ENCODE data around the gene MRNIP. TPM values are rescaled to one million over a fixed set of nuclear protein-coding genes. Genes with fewer than 3 reads are reported as not detected.
A peak's percentile ranks its signal among the peaks of the same experiment; 100 is the strongest.

MRNIP gene
- total and polyA plus RNA-seq, 2 of the 8 experiments (the other 6 are each of a cell fraction or from before 2014, with no cell fraction given) = 29.6 TPM

DNA sequence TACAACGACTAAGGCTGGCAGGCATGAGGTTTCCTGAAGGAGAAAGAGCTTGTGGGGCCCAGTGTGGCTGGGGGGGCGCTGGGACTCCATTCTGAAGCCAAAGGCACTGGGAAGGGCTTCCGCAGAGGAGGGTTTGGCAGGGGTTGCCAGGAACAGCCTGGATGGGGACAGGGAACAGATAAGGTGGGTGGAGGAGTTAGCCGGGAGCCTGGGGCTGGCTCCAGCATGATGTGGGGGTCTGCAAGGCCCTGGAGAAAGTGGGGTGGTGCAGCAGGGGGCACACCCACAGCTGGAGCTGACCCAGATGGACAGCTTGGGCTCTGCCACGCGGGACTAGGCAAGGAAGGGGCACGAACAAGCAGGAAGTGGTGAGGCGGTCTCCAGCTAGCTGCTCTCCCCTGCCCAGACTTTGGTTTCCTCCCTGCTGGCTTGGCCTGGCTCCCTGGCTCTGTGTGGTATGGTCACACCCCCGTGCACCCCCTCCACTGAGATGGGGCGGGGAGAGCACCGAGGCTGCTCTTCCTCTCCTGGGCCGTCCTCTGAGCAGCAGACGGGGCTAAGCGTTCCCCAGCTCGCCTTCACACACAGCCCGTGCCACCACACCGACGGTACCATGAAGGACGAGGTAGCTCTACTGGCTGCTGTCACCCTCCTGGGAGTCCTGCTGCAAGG is 65.0 kb downstream of the MRNIP start, which contains the start of gene LTC4S:
LTC4S (plus strand) TSS at position 519 of the 672 bp plus-strand sequence; CDS start at position 614, 95 bp downstream.
- H3K79me2 ChIP-seq (ENCODE audit: control insufficient read depth in 1 of 2, insufficient read depth in 2 of 2, low read length in 2 of 2) = no peaks in the 10 kb centered on the region
- H3K79me1 ChIP-seq (ENCODE audit: low read depth, low read length) = no peaks in the 10 kb centered on the region
- H3K27me3 ChIP-seq (replicated peaks in 1 of 4; ENCODE audit: control insufficient read depth in 3 of 4, extremely low read depth in 1 of 4, insufficient read depth in 3 of 4, low read length in 3 of 4) = peaks cover 0 to 2% (median 0%) of the 10 kb centered on the region in 4 experiments; a peak in 1 of 7 replicates
- no peak for TF ChIP-seq CHD1 (IDR thresholded peaks at IDR 0.05; ENCODE audit: low read depth, low read length)
- 0 out of 3 replicates have a peak, but pooled peaks of 1 of the 2 experiments have one; percentile 24 for TF ChIP-seq POLR2A (IDR thresholded peaks at IDR 0.05; ENCODE audit: control extremely low read depth in 1 of 2, low read depth in 2 of 2, low read length in 2 of 2)
- peak within 1 kb of the TSS; percentile 19; the same call in 1 of the 2 replicates for H3K18ac ChIP-seq (ENCODE audit: extremely low read depth, low read length)
- no peaks in the 10 kb centered on the region for H3K9me3 ChIP-seq (ENCODE audit: insufficient read depth in 2 of 2, low read depth in 1 of 2, low read length in 1 of 2)
- peak within 1 kb of the TSS; percentile 11 for H4K8ac ChIP-seq (ENCODE audit: extremely low read depth, insufficient read depth, low read length)
- H3K4me1 ChIP-seq (replicated peaks in 1 of 4; ENCODE audit: control insufficient read depth in 3 of 4, insufficient read depth in 4 of 4, low read length in 3 of 4) = peaks cover 0 to 13% (median 9%) of the 10 kb centered on the region in 4 experiments; a peak in 5 of 7 replicates
- CTCF ChIA-PET (ENCODE audit: partially characterized antibody) = interaction anchor here (1.0 to 3.3 kb wide), 6 partner anchors 16 to 58 kb away, joined by 3 to 23 read pairs (median 6); no protein-coding TSS in a partner anchor
- H3K23ac ChIP-seq (ENCODE audit: insufficient read length) = no peak within 1 kb of the TSS
- H3K56ac ChIP-seq (replicated peaks; ENCODE audit: insufficient read length, low read depth, low read length) = no peak within 1 kb of the TSS
- WGBS, 2 experiments (ENCODE audit: extremely low coverage in 1 of 2, insufficient coverage in 1 of 2, insufficient read length in 1 of 2, insufficient replicate concordance in 2 of 2, low coverage in 1 of 2, low lambda C conversion rate in 2 of 2, missing lambda C conversion rate in 1 of 2) = 85% methylated on average over 18 of the region's 19 CpGs; no CpG with 5 or more reads in 1 of the 2 experiments
- H3K9ac ChIP-seq (replicated peaks in 1 of 4; ENCODE audit: extremely low read depth in 1 of 4, low read depth in 3 of 4, low read length in 3 of 4) = no peak within 1 kb of the TSS
- peak within 1 kb of the TSS; percentile 46; the same call in 1 of the 2 replicates for H2BK5ac ChIP-seq (ENCODE audit: low read depth, low read length)
- H3K27ac ChIP-seq (ENCODE audit: low read depth, low read length) = no peak within 1 kb of the TSS
- H2AK5ac ChIP-seq (ENCODE audit: low read depth, low read length) = peak within 1 kb of the TSS; percentile 28; the same call in 1 of the 2 replicates
- H4K5ac ChIP-seq (ENCODE audit: insufficient read length, low read depth, low read length) = no peak within 1 kb of the TSS
- FAIRE-seq (no peak), DNase-seq (ENCODE audit: low read depth in 1 of 2, low spot score in 2 of 2) (no peak)
- no peak within 1 kb of the TSS for H3K14ac ChIP-seq (ENCODE audit: insufficient read length)
- peak within 1 kb of the TSS; percentile 55; the same call in 1 of the 2 replicates for H2BK12ac ChIP-seq (ENCODE audit: low read depth, low read length)
- peaks cover 7% of the 10 kb centered on the region for H3K23me2 ChIP-seq (ENCODE audit: low read depth, low read length)
- peak within 1 kb of the TSS in 1 of 4 experiments; percentile 88; a peak in 1 of 8 replicates for H3K4me3 ChIP-seq (ENCODE audit: extremely low read depth in 1 of 4, insufficient read depth in 2 of 4, low read depth in 3 of 4, low read length in 4 of 4)
- H2BK20ac ChIP-seq (ENCODE audit: low read length) = peak within 1 kb of the TSS; percentile 32; the same call in 1 of the 2 replicates
- no peak within 1 kb of the TSS for H2AFZ ChIP-seq (ENCODE audit: low read length)
- H3K4ac ChIP-seq (replicated peaks; ENCODE audit: insufficient read length, low read depth, low read length) = peak within 1 kb of the TSS; percentile 61
- H3K36me3 ChIP-seq (ENCODE audit: control insufficient read depth in 2 of 4, insufficient read depth in 4 of 4, low read length in 3 of 4) = peaks cover 6 to 13% (median 13%) of the 10 kb centered on the region in 4 experiments; a peak in 7 of 8 replicates
- H4K20me1 ChIP-seq (replicated peaks in 1 of 2; ENCODE audit: control insufficient read depth in 1 of 2, insufficient read depth in 2 of 2, low read length in 2 of 2) = peaks cover 4 to 9% of the 10 kb centered on the region in 2 experiments
- peak within 1 kb of the TSS in 1 of 2 experiments; percentile 60; a peak in 2 of 4 replicates for H3K4me2 ChIP-seq (ENCODE audit: insufficient read depth in 1 of 2, low read depth in 2 of 2, low read length in 2 of 2)
- peak within 1 kb of the TSS; percentile 65 for H4K91ac ChIP-seq (replicated peaks; ENCODE audit: insufficient read length, low read length)
- H2BK15ac ChIP-seq (ENCODE audit: low read length) = peak within 1 kb of the TSS; percentile 89; the same call in 1 of the 2 replicates
- POLR2A ChIA-PET (ENCODE audit: partially characterized antibody) = interaction anchor here (0.8 to 16.9 kb wide), 4 partner anchors 10 to 23 kb away, joined by 4 to 207 read pairs (median 24); partner anchors contain the start of genes MGAT4B and SQSTM1
- H2BK120ac ChIP-seq (replicated peaks; ENCODE audit: low read depth, low read length) = no peak within 1 kb of the TSS

Data from H1 (cell line).